ENCODE data around the gene SLX9.

SLX9 gene

DNA sequence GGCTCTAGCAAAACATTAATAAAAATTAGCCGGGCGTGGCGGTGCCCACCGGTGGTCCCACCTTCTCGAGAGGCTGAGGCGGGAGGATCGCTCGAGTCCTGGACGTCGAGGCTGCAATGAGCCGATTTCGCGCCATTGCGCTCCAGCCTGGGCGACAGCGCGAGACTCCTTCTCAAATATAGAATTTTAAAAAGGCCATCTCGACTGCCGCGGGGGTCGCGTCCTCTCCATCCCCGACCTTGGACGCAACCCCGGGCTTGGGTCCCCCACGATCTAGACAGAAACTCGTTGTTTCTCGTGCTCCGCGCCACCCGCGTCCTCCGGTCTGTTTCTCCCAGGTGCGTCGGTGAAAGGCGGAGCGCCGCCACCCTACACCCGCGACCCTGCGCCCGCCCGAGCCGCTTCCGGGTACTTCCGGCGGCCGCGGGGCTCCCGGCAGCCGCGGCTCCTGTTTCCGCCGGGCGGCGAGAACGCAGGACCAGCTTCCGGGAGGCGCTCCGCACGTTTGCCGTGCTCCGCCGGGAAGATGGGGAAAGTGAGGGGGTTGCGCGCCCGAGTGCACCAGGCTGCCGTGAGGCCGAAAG, at the start of gene SLX9:
TSS of gene SLX9 (plus strand) at position 498 of the 584 bp plus-strand sequence. CDS start at position 527, 29 bp downstream.
- peak; percentile 75 for DNase-seq

DNA sequence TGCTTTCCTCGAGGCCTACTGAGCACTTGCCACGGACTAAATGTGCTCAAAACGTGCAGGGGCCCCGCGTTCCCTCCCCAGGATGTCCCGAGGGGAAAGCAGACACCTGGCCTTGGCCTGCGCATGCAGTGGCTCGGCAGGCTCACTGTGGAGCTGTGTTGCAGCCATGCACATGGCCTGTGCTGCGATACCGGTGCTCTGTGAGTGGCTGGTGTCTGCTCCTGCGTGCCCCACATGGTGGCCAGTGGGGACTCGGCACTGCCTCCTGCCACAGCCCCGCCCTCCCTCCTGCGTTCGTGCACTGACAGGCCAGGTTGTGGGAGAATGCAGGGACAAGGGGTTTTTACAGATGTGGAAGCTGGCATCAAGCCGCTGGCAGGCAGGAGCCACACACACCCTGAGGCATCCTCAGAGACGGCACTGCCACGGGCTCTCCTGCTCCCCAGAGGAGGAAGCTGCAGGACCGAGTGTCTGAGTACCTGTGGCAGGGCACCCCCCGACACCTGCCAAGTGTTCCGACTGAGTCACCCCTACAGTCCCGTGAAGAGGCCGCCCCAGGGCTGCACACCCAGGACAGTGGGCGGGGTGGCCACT, 49.4 kb upstream of the SLX9 start:
- no peak for DNase-seq

- DNase-seq: no peak
Measured at GRCh38 chr21:44890961-44891541, 48.8 kb upstream of the SLX9 start.

- no peak for DNase-seq
Measured at GRCh38 chr21:44891631-44892031, 48.2 kb upstream of the SLX9 start.

- no peak for DNase-seq
Measured at GRCh38 chr21:44892095-44892494, 47.7 kb upstream of the SLX9 start.

- DNase-seq: peak; percentile 77
Measured at GRCh38 chr21:44892536-44893277, 47.1 kb upstream of the SLX9 start.

DNA sequence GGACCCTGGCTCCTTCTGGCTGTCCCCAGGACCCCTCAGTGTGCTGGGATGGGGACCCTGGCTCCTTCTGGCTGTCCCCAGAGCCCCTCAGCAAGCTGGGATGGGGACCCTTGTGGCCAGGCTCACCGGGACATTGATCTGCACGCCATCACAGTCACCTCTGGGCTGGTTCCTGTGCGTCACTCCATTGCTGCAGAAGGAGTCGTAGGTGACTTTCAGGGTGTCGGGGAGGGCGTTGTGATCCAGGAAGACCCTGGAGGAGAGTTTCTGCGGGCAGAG, 46.6 kb upstream of the SLX9 start:
- no peak for DNase-seq

DNA sequence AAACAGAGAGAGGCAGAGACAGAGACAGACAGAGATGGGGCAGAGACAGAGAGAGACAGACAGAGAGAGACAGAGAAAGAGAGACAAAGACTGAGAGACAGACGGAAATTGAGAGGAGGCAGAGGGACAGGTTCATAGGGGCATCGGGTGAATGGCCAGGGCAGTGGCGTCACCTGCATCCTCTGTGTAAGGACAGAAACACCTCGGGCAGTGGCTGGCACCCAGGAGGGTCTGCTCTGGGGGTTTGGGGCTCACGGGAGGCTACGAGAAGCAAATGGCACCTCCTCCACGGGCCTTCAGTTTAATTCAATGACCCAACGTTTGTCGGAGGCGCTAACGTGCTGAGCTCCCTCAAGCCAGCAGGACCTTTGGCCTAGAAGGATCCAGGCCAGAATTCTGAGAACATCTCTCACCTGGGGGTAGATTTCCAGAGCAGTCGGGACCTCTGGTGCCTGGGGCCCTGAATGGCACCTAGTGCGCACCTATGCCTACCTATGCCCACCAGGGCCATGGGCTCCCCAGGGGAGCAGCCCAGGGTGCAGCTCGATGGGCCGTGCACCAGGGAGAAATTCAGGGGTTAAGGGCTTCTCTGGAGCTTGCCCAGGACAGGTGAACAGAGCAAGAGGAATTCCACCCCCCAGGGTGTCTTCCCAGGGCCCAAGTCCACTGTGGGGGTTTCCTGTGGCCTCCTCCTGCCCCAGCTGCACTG, 45.7 kb upstream of the SLX9 start:
- no peak for DNase-seq

DNA sequence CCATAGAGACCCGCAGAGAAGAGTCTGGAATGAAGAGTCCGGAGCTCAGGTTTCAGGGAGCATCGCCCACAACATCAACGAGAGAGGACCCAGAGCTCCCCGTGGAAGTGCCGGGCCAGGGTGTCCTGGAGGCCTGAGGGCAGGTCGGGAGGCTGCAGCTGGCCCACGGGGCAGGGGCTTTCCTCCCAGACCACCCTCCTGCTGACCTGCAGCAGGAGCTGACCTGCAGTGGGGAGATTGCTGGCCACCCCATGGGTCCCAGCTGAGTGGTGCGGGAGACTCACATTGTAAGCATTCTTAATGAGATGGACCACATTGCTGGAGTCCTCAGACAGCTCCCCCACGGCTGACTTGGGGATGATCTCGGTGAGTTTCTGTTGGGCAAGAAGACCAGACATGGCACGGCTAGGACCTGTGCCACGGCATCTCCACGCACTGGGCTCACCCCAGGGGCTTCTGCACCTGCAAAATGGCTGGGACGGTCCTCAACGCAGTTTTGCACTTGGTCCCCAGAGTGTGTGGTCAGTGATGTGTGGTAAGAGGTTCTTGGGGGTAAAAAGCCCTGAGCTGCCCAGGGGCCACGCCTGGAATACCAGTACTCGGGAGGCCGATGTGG, 45.0 kb upstream of the SLX9 start:
- DNase-seq: no peak

- DNase-seq: no peak
Measured at GRCh38 chr21:44895859-44896258, 44.0 kb upstream of the SLX9 start.

DNA sequence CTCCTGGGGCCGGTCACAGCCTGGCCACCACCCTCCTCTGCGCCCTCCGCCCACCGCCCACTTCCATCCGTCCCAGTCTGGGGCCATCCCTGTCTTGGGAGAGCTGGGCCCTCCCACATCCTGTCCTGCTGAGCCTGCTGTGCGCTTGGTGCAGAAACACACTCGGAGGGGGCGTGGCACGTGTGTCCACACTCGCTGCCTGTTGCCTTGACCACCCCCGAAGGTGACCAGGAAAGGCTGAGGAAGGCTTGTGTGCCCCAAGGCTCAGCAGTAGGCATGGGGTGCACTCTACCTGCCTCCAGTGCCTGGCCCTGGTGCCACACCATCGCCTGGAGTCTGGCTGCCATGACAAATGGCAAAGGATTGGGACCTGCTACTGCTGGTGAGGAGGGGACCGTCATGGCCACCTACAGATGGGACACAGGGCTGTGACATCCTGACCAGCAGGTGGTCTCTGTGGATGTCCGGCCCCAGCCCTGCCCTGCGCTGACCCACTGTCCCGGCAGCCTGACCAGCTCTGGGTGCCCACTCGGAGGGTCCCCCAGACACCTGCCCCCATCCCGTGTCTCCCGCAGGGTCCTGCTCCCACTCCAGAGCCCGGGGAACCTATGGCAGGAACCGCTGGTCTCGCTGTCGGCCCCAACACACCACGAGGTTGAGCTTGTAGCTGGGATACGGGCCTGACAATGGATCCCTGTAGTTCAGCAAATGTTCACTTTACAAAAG, 43.1 kb upstream of the SLX9 start:
- DNase-seq: no peak

GRCh38 chr21:44897326-44898010, 42.4 kb upstream of the SLX9 start:
- no peak for DNase-seq

GRCh38 chr21:44898011-44898488, 41.8 kb upstream of the SLX9 start:
- no peak for DNase-seq

GRCh38 chr21:44898851-44899767, 40.7 kb upstream of the SLX9 start:
- no peak for DNase-seq

GRCh38 chr21:44899768-44900558, 39.9 kb upstream of the SLX9 start:
- DNase-seq: no peak

GRCh38 chr21:44900559-44901251, 39.1 kb upstream of the SLX9 start:
- no peak for DNase-seq

GRCh38 chr21:44901391-44902074, 38.3 kb upstream of the SLX9 start:
- DNase-seq: no peak
